Keratinocyte (primary cell): ENCODE data around the gene MAU2. TPM values are rescaled to one million over a fixed set of nuclear protein-coding genes. Genes with fewer than 3 reads are reported as not detected.

Experiments used
- DNase-seq: peaks from one replicate; pipeline ENCODE4 v3.0.0-alpha.2; 2011; ENCODE audit warnings: low read depth, missing footprints, low spot score
- FAIRE-seq: peaks from 2 replicates; lab custom pipeline; 2011; peaks lifted over from hg19 to GRCh38; lab: Jason Lieb, UNC
- H2AFZ ChIP-seq: 2 replicates; pipeline ENCODE4 v1.6.0; 2012; ENCODE audit warnings: low read length, control low read depth, inconsistent platforms; ENCODE audit not compliant: control insufficient read depth
- H3K27ac ChIP-seq: 2 replicates; pipeline ENCODE4 v1.5.1; 2011; ENCODE audit warnings: low read length; ENCODE audit not compliant: control insufficient read depth, insufficient read depth
- H3K27me3 ChIP-seq: 3 replicates; pipeline ENCODE4 v1.6.0; 2011; ENCODE audit warnings: low read length; ENCODE audit not compliant: control insufficient read depth, insufficient read depth; ENCODE audit errors: extremely low read depth
- H3K36me3 ChIP-seq, 2 experiments: 2 replicates in 1 of 2; 3 replicates in 1 of 2; pipeline ENCODE4 v1.5.1; 2011; ENCODE audit warnings: low read length in 2 of 2, mild to moderate bottlenecking in 1 of 2; ENCODE audit not compliant: control insufficient read depth in 2 of 2, insufficient read depth in 2 of 2; ENCODE audit errors: extremely low read depth in 1 of 2
- H3K4me1 ChIP-seq: 3 replicates; pipeline ENCODE4 v1.5.1; 2011; ENCODE audit warnings: low read length; ENCODE audit not compliant: control insufficient read depth, insufficient read depth; ENCODE audit errors: extremely low read depth
- H3K4me2 ChIP-seq: 3 replicates; pipeline ENCODE4 v1.6.0; 2011; ENCODE audit warnings: low read depth, low read length; ENCODE audit not compliant: control insufficient read depth, insufficient read depth; ENCODE audit errors: extremely low read depth
- H3K4me3 ChIP-seq, 3 experiments: fragments of 200-600 bp in 1 of 3; sonication (generic) in 1 of 3; 2 replicates in 2 of 3; 3 replicates in 1 of 3; pipeline ENCODE4 v1.5.1; 2011 to 2016; ENCODE audit warnings: low read length in 3 of 3, mild to moderate bottlenecking in 3 of 3, control low read depth in 2 of 3, inconsistent platforms in 1 of 3, low read depth in 1 of 3, mixed read lengths in 1 of 3, mixed run types in 1 of 3, moderate library complexity in 1 of 3; ENCODE audit not compliant: control insufficient read depth in 2 of 3, insufficient read depth in 2 of 3; ENCODE audit errors: extremely low read depth in 1 of 3
- H3K79me2 ChIP-seq: 2 replicates; pipeline ENCODE4 v1.6.0; 2012; ENCODE audit warnings: low read length; ENCODE audit not compliant: control insufficient read depth, insufficient read depth
- H3K9ac ChIP-seq: 3 replicates; pipeline ENCODE4 v1.6.0; 2011; ENCODE audit warnings: low read length; ENCODE audit not compliant: control insufficient read depth, insufficient read depth; ENCODE audit errors: extremely low read depth
- H3K9me1 ChIP-seq: 3 replicates; pipeline ENCODE4 v1.6.0; 2011; ENCODE audit warnings: low read length; ENCODE audit not compliant: control insufficient read depth, insufficient read depth; ENCODE audit errors: extremely low read depth
- H3K9me3 ChIP-seq: 2 replicates; pipeline ENCODE4 v1.5.1; 2012; ENCODE audit warnings: low read depth, low read length; ENCODE audit not compliant: control insufficient read depth
- H4K20me1 ChIP-seq: 3 replicates; pipeline ENCODE4 v1.6.0; 2011; ENCODE audit warnings: low read length; ENCODE audit not compliant: control insufficient read depth, insufficient read depth; ENCODE audit errors: extremely low read depth
- CTCF ChIP-seq, 3 experiments: IDR thresholded peaks in 1 of 3; conservative IDR thresholded peaks in 1 of 3; optimal IDR thresholded peaks in 1 of 3; 2 replicates in 2 of 3; 3 replicates in 1 of 3; pipeline versions ENCODE3 to v1.5.1; 2011; ENCODE audit warnings: low read length in 3 of 3, mild to moderate bottlenecking in 3 of 3, moderate library complexity in 2 of 3, control low read depth in 1 of 3, inconsistent platforms in 1 of 3; ENCODE audit not compliant: insufficient read depth in 2 of 3; ENCODE audit errors: extremely low read depth in 1 of 3
- EZH2 ChIP-seq: IDR thresholded peaks from one replicate; pipeline ENCODE4 v1.6.1; 2012; ENCODE audit warnings: inconsistent platforms, mild to moderate bottlenecking, low read length, moderate library complexity
- dilution Hi-C: fragments of 300-500 bp; cut with MboI; formaldehyde crosslinking; loops from one replicate; pipeline ENCODE4 v1.7.0; 2020; ENCODE audit warnings: low sequenced_read_pairs; ENCODE audit not compliant: extremely low pct_ligation_motif_present
- polyA minus RNA-seq, 3 experiments: library from RNA; depleted of rRNA, polyadenylated mRNA; stranded (reverse); fragments of >200 nt; gene quantifications; 1 replicate in 1 of 3; 2 replicates in 1 of 3; 3 replicates in 1 of 3; pipeline ENCODE4 v1.2.3, GENCODE V29; 2011
- polyA plus RNA-seq, 5 experiments: library from polyadenylated mRNA; depleted of rRNA in 3 of 5; stranded (reverse) in 3 of 5; stranded (forward) in 1 of 5; unstranded in 1 of 5; fragments of >200 nt; gene quantifications; 1 replicate in 1 of 5; 2 replicates in 3 of 5; 3 replicates in 1 of 5; pipeline versions ENCODE4 v1.2.1 to v1.2.3, GENCODE V29; 2011 to 2012; ENCODE audit warnings: missing spikeins in 2 of 5, low read depth in 1 of 5, low replicate concordance in 1 of 5

The MAU2 gene
- polyA plus RNA-seq (9.7 to 18.8 TPM (median 10.3 TPM) in 3 replicates), polyA minus RNA-seq (39.8 to 89.3 TPM (median 49.6 TPM) in 3 replicates)
- polyA plus RNA-seq (2011; ENCODE audit: low read depth), result 5.0 TPM
- 7.6 and 9.8 TPM in 2 replicates for polyA plus RNA-seq (2011; cell fraction: cytosol; rRNA removed)
- 36.0 and 48.6 TPM in 2 replicates for polyA plus RNA-seq (2011; cell fraction: nucleus; rRNA removed)
- 13.9 and 16.2 TPM in 2 replicates for polyA plus RNA-seq (2012; ENCODE audit: low replicate concordance)
- polyA minus RNA-seq (2011; cell fraction: cytosol; rRNA and poly(A)+ RNA removed), result 25.5 TPM
- polyA minus RNA-seq (2011; cell fraction: nucleus; rRNA and poly(A)+ RNA removed), result 42.6 and 43.3 TPM in 2 replicates

GRCh38 chr19:19320361-19321140 lies at the start of gene MAU2, which contains the start of gene SUGP1:
TSS of gene MAU2 (plus strand) at chr19:19320829. CDS start at chr19:19320860, 31 bp downstream.
TSS of gene SUGP1 (minus strand) at chr19:19320509. CDS start at chr19:19320496, 13 bp downstream.
- Histone ChIP-seq H3K27ac (peak within 1 kb of the TSS; percentile 96), H3K4me3 (peak within 1 kb of the TSS; percentile 85 to 98 (median 94)), H3K27me3 (no peaks in the 10 kb centered on the region), H3K9me1 (no peaks in the 10 kb centered on the region), H3K9ac (peak within 1 kb of the TSS; percentile 98), H3K4me2 (peak within 1 kb of the TSS; percentile 91), H3K79me2 (peaks cover 61% of the 10 kb centered on the region), H2AFZ (peak within 1 kb of the TSS; percentile 98), H3K9me3 (no peaks in the 10 kb centered on the region), H3K36me3 (peaks cover 11% of the 10 kb centered on the region in 2 experiments), H3K4me1 (peaks cover 8% of the 10 kb centered on the region), H4K20me1 (no peaks in the 10 kb centered on the region)
- DNase-seq (peak; percentile 69), FAIRE-seq (peak; percentile 43)
- peak in 1 of 3 experiments; percentile 15 for TF ChIP-seq CTCF (optimal IDR thresholded peaks at IDR 0.05 in 1 of 3, IDR thresholded peaks at IDR 0.05 in 1 of 3, conservative IDR thresholded peaks at IDR 0.05 in 1 of 3; ENCODE audit: extremely low read depth in 1 of 3, insufficient read depth in 2 of 3, low read length in 3 of 3)
- TF ChIP-seq EZH2, result no peak
- dilution Hi-C loops, result no loop called here

GRCh38 chr19:19271828-19272599 lies 48.6 kb upstream of the MAU2 start:
- DNase-seq, result no peak
- Histone ChIP-seq H3K9me3 (no peaks in the 10 kb centered on the region), H3K4me3 (no peak overlapping the region), H4K20me1 (peaks cover 3% of the 10 kb centered on the region), H3K9ac (no peak overlapping the region), H3K79me2 (no peaks in the 10 kb centered on the region), H3K4me2 (no peak overlapping the region), H3K9me1 (no peaks in the 10 kb centered on the region), H3K27ac (no peak overlapping the region), H2AFZ (no peak overlapping the region), H3K27me3 (peaks cover 16% of the 10 kb centered on the region), H3K36me3 (peaks cover 3 to 4% of the 10 kb centered on the region in 2 experiments), H3K4me1 (no peaks in the 10 kb centered on the region)
- no peak for FAIRE-seq
- dilution Hi-C loops, result no loop called here
- no peak for TF ChIP-seq CTCF (optimal IDR thresholded peaks at IDR 0.05 in 1 of 3, IDR thresholded peaks at IDR 0.05 in 1 of 3, conservative IDR thresholded peaks at IDR 0.05 in 1 of 3; ENCODE audit: extremely low read depth in 1 of 3, insufficient read depth in 2 of 3, low read length in 3 of 3)
